Measurements from ENCODE around the gene SDK1.

The SDK1 gene

DNA sequence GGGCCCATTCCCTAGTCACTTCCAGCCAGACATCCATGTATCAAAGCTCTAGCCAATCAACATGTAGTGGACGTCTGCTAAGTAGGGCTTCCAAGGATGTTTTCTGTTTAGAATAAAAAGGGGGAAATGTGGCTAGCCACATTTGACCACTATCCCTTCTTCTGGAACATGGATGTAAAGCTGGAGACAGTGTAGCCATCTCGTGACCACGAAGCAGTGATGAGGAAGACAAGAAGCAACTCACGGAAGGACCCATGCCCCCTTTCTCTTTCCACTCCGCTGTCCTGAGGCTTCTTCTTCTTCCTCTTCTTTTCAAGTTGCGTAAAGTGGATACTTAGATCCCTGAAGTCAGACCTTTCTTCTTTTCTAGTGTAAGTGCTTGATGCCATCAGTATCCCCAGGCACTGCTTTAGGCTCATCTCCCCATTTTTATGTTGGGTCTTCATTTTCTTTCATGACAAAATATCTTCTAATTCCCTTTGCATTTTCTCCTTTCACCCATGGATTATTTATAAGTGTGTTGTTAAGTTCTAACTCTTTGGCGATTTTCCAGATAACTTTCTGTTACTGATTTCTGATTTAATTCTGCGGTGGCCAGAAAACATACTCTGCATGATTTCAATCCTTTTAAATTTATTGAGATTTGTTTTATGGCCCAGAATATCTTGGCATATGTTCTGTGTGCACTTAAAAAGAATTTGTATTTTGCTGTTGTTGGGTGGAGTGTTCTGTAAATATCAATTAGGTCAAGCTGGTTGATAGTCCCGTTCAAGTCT is 594.5 kb downstream of the SDK1 start:
- Histone ChIP-seq H2AFZ (no peak overlapping the region), H3K27ac (no peak overlapping the region), H3K36me3 (ENCODE audit: control insufficient read depth, insufficient read depth, low read length) (no peaks in the 10 kb centered on the region), H3K4me3 (ENCODE audit: low read depth, low read length) (no peak overlapping the region), H3K9ac (no peak overlapping the region), H3K79me2 (no peaks in the 10 kb centered on the region), H3K9me3 (ENCODE audit: control insufficient read depth, low read length) (no peaks in the 10 kb centered on the region), H3K4me2 (ENCODE audit: low read length) (no peak overlapping the region), H3K27me3 (ENCODE audit: control insufficient read depth, insufficient read depth, low read length) (no peaks in the 10 kb centered on the region), H3K4me1 (peaks cover 13% of the 10 kb centered on the region)
- TF ChIP-seq, protein P1, sequence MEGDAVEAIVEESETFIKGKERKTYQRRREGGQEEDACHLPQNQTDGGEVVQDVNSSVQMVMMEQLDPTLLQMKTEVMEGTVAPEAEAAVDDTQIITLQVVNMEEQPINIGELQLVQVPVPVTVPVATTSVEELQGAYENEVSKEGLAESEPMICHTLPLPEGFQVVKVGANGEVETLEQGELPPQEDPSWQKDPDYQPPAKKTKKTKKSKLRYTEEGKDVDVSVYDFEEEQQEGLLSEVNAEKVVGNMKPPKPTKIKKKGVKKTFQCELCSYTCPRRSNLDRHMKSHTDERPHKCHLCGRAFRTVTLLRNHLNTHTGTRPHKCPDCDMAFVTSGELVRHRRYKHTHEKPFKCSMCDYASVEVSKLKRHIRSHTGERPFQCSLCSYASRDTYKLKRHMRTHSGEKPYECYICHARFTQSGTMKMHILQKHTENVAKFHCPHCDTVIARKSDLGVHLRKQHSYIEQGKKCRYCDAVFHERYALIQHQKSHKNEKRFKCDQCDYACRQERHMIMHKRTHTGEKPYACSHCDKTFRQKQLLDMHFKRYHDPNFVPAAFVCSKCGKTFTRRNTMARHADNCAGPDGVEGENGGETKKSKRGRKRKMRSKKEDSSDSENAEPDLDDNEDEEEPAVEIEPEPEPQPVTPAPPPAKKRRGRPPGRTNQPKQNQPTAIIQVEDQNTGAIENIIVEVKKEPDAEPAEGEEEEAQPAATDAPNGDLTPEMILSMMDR (IDR thresholded peaks at IDR 0.05): no peak

DNA sequence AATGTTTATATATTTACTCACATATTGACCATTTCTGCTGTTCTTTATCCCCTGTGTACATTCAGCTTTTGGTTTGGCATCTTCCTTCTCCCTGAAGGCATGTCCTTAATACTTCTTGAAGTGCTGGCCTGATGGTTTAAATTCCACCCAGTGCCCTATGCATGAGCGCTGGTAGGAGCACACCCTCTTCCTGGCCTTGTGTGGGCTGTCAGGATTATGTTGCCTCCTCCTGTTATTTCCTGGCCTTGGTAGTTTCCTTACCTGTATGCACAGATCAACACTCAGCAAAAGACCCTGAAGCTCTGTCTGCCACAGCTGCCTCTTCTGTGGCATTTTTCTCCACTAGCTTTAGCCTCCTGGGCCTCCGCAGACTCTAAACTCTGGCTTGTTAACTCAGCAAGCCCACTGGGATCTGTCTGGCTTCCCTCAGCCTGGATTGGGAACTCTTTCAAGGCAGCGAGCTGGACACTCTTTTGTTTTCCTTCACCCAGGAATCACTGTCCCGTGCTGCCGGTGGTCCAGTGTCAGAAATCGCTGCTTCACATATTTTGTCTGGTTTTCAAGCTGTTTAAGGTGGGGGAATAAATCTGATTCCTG is 595.2 kb downstream of the SDK1 start:
- Histone ChIP-seq H3K4me2 (ENCODE audit: low read length) (no peak overlapping the region), H3K36me3 (ENCODE audit: control insufficient read depth, insufficient read depth, low read length) (no peaks in the 10 kb centered on the region), H3K79me2 (no peaks in the 10 kb centered on the region), H3K9ac (no peak overlapping the region), H2AFZ (no peak overlapping the region), H3K27me3 (ENCODE audit: control insufficient read depth, insufficient read depth, low read length) (no peaks in the 10 kb centered on the region), H3K4me1 (peaks cover 13% of the 10 kb centered on the region), H3K27ac (no peak overlapping the region), H3K9me3 (ENCODE audit: control insufficient read depth, low read length) (no peaks in the 10 kb centered on the region), H3K4me3 (ENCODE audit: low read depth, low read length) (no peak overlapping the region)
- TF ChIP-seq, protein P1 (IDR thresholded peaks at IDR 0.05): no peak

DNA sequence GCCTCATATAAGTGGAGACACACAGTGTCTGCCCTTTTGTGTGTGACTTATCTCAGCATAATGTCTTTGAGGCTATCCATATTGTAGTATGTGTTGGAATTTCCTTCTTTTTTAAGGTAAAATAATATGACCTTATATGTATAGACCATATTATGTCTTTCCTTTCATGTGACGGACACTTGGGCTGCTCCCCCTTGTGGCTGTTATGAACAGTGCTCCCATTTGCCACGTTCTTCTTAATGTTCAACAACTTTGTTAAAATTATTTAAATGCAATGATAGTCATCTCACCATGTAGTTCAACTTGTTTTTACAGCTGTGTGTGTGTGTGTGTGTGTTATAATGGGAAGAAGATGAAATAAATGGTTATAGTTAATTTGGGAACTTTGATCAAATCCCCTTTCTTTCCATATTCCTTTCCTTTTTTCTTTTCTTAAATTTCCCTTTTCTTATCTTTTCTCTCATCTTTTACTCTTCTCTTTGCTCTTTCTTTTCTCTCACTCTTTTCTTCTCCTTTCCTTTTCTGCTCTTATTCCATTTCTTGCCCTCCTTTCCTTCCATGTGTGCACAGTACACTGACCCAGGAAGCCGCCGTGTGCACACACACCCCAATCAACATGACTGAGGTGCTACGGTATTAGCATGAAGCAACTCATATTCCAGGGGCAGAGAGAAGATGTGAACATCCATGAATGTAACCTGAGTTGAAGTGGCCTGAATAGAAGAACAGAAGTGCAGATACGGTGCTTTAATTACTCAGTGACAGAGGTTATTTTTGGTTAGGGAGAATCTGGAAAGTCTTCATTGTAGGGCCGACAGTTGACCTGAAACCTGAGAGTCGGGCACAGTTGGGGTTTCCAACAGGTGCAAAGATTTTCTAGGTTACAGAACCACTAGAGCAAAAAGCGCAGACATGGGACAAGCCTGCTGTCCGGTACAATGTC is 596.6 kb downstream of the SDK1 start:
- no peak overlapping the region for H2AFZ ChIP-seq
- TF ChIP-seq, protein P1 (IDR thresholded peaks at IDR 0.05): peak; percentile 69
- H3K4me2 ChIP-seq (ENCODE audit: low read length): no peak overlapping the region
- H3K36me3 ChIP-seq (ENCODE audit: control insufficient read depth, insufficient read depth, low read length): no peaks in the 10 kb centered on the region
- no peak overlapping the region for H3K27ac ChIP-seq
- peaks cover 11% of the 10 kb centered on the region for H3K4me1 ChIP-seq
- H3K79me2 ChIP-seq: no peaks in the 10 kb centered on the region
- H3K4me3 ChIP-seq (ENCODE audit: low read depth, low read length): no peak overlapping the region
- no peak overlapping the region for H3K9ac ChIP-seq
- no peaks in the 10 kb centered on the region for H3K9me3 ChIP-seq (ENCODE audit: control insufficient read depth, low read length)
- H3K27me3 ChIP-seq (ENCODE audit: control insufficient read depth, insufficient read depth, low read length): no peaks in the 10 kb centered on the region

DNA sequence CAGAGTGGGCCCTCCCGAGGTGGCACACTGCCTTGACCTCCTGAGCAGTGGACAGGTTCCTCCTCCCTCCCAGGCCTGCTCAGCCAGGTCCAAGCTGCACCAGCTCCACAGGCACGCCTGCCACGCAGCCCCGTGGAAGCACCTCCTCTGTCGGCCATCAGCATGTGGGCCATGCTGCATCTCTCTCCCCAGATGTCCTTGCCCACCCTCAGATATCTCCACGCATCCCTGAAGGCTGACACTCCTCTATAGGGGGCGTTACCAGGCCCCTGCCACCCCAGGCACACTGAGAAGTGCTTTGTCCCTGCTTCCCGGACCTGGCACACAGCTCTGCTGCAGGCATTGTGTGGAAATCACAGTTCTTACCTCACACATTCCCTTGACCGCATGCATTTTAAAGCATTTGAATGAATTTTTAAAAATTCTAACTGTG is 598.5 kb downstream of the SDK1 start:
- TF ChIP-seq, protein P1 (IDR thresholded peaks at IDR 0.05): no peak
- Histone ChIP-seq H3K27ac (no peak overlapping the region), H3K9me3 (ENCODE audit: control insufficient read depth, low read length) (no peaks in the 10 kb centered on the region), H3K9ac (no peak overlapping the region), H3K4me2 (ENCODE audit: low read length) (no peak overlapping the region), H3K4me1 (no peaks in the 10 kb centered on the region), H3K79me2 (no peaks in the 10 kb centered on the region), H3K4me3 (ENCODE audit: low read depth, low read length) (no peak overlapping the region), H3K36me3 (ENCODE audit: control insufficient read depth, insufficient read depth, low read length) (no peaks in the 10 kb centered on the region), H3K27me3 (ENCODE audit: control insufficient read depth, insufficient read depth, low read length) (no peaks in the 10 kb centered on the region), H2AFZ (no peak overlapping the region)

Measured in parathyroid adenoma (tissue), 2 donors.